HG02840 (cell line): ENCODE measurements around the gene BLTP2.

Experiments used
- ATAC-seq: cut with Tn5 transposase; IDR thresholded peaks from one replicate; pipeline ENCODE4 v1.9.1; 2021; ENCODE audit warnings: mild to moderate bottlenecking, moderate library complexity, moderate number of reproducible peaks; ENCODE audit not compliant: unreplicated experiment, low FRiP score

The BLTP2 gene

GRCh38 chr17:28599311-28600184 is 45.4 kb downstream of the BLTP2 start:
- ATAC-seq: peak; percentile 39

DNA sequence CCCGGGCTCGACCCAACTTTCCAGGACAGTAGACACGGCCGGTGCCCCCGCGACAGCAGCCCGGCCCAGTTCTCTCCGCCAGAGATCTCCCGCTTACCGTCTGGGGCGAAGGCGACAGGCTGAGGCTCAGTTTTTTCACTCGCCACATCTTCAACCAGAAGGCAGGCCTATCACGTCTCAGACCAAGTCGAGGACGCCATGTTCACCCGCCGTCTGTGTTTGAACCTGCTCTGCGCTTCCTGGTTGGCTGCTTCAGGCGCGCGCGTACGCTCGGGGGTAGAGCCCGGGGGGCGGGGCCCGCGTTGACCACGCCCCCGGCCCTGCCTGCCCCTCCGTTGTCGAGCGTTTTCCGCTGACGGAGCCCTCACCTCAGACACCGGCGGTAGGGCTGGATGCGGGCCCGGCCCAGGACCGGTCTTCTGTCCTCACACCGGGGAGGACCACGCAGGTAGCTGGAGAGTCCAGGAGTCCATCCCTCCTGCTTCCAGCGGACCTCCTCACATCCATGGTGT is 46.1 kb downstream of the BLTP2 start, which contains the start of gene SPAG5:
TSS of gene SPAG5 (minus strand) at position 227 of the 512 bp plus-strand sequence. CDS start at position 148, 79 bp downstream.
- ATAC-seq: peak; percentile 71

DNA sequence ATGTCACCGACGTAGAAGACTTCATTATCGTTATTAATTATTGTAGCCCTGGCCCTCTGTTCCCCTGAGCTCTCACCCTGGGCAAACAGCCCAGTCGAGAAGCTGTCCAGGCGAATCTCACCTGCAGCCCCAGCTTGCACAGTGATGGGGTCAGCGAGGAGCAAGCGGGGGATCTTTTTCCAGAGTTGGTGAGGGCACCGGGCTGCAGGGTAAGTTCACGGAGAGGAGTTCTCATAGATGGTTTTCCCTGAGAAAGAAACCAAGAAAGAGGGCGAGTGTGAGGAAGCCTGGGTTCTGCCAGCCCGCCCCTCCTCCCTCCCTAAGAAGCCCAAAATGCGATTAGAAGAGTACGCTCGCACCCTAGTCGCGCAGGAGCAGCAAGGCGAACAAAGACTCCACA is 46.6 kb downstream of the BLTP2 start:
- no peak for ATAC-seq

DNA sequence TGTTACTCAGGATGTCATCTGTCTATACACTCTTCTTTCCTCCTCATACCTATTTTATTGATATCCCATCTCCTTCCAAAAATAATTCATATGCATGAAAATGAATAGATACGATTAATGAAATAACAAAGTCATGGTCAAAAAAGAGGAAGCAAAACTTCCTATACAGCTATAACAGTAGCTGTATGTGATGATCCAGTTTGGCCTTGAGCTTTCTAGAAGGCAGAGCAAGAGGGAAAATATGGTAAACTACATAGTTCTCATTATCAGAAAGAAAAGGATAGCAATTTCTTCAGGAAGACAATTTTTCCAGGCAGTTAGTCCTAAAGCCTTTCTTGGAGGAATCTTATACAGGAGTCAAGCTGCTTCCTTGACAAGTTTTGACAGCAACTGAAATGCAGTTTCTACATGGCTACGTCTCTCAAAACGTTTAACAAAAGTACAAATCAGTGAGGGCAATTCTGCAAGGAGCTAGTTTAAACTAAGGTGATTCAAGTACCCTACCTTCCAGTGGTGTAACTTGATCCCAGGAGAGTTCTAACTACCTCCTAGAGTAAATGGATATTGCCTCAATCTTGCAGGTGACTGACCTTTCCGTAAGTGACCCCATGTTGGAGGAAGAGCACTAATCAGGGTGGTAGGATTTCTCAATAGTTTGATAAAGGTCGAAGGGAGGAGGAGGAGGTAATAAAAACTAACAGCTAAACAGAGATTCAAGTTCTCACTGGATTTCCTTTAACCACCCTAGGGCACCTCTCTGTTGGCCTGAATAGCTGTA is 47.2 kb downstream of the BLTP2 start:
- ATAC-seq: no peak
